Measurements from ENCODE around the gene PRTN3.

PRTN3 gene

DNA sequence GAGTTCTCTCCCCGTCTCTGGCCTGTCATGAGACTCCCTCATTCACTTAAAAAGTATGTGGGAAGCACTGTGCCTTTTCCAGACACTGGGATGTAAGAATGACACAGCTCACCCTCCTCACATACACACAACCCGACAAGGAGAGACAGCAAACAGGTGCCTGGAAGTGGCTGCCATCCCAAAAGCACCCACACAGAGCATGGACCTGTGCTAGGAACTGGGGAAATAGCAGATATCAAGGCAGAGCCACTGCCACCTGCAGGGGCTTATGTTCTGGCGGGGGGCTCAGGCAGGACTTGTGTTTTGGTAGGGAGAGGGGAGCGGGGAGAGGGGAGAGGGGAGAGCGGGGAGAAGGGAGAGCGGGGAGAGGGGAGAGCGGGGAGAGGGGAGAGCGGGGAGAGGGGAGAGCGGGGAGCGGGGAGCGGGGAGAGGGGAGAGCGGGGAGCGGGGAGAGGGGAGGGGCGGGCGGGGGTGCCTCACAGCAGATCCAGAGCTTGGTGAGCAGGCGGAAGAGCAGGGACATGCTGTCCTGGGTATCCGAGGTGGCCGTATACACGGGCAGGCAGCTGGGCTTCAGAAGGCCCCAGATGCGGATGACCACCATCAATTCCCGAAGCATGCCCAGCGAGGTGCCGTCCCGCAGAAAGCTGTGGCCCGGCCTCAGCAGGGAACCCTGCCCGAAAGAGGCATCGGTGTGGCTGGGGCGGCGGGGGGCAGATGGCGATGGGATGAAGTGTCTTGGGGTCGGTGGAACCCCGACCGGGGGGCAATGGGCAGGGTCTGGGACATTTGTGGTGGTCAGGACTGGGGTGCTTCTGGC is 30.9 kb downstream of the PRTN3 start:
- peaks cover 34% of the 10 kb centered on the region for H3K36me3 ChIP-seq (replicated peaks; ENCODE audit: low read depth, low read length)
- peaks cover 8% of the 10 kb centered on the region for H3K4me1 ChIP-seq (ENCODE audit: low read length)
- peak overlapping the region; percentile 29; the same call in 1 of the 2 replicates for H3K27ac ChIP-seq (ENCODE audit: low read length)
- H3K9me3 ChIP-seq (ENCODE audit: insufficient read depth, low read length), result no peaks in the 10 kb centered on the region
- no peak overlapping the region for H3K9ac ChIP-seq (ENCODE audit: low read length)
- TF ChIP-seq, protein P1, sequence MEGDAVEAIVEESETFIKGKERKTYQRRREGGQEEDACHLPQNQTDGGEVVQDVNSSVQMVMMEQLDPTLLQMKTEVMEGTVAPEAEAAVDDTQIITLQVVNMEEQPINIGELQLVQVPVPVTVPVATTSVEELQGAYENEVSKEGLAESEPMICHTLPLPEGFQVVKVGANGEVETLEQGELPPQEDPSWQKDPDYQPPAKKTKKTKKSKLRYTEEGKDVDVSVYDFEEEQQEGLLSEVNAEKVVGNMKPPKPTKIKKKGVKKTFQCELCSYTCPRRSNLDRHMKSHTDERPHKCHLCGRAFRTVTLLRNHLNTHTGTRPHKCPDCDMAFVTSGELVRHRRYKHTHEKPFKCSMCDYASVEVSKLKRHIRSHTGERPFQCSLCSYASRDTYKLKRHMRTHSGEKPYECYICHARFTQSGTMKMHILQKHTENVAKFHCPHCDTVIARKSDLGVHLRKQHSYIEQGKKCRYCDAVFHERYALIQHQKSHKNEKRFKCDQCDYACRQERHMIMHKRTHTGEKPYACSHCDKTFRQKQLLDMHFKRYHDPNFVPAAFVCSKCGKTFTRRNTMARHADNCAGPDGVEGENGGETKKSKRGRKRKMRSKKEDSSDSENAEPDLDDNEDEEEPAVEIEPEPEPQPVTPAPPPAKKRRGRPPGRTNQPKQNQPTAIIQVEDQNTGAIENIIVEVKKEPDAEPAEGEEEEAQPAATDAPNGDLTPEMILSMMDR (IDR thresholded peaks at IDR 0.05; ENCODE audit: low read depth, low read length), result no peak
- TF ChIP-seq EZH2phosphoT487 (IDR thresholded peaks at IDR 0.05; ENCODE audit: low read depth), result no peak
- no peaks in the 10 kb centered on the region for H3K79me2 ChIP-seq (ENCODE audit: low read length)
- H3K27me3 ChIP-seq (ENCODE audit: low read depth, low read length), result no peaks in the 10 kb centered on the region
- no peak overlapping the region for H3K4me3 ChIP-seq (ENCODE audit: low read length)
- H3K4me2 ChIP-seq (ENCODE audit: low read length), result peak overlapping the region; percentile 49; the same call in 1 of the 2 replicates
- peaks cover 6% of the 10 kb centered on the region; the same call in 1 of the 2 replicates for H4K20me1 ChIP-seq (ENCODE audit: insufficient read depth, low read length)
- H2AFZ ChIP-seq (ENCODE audit: low read depth, low read length), result no peak overlapping the region

DNA sequence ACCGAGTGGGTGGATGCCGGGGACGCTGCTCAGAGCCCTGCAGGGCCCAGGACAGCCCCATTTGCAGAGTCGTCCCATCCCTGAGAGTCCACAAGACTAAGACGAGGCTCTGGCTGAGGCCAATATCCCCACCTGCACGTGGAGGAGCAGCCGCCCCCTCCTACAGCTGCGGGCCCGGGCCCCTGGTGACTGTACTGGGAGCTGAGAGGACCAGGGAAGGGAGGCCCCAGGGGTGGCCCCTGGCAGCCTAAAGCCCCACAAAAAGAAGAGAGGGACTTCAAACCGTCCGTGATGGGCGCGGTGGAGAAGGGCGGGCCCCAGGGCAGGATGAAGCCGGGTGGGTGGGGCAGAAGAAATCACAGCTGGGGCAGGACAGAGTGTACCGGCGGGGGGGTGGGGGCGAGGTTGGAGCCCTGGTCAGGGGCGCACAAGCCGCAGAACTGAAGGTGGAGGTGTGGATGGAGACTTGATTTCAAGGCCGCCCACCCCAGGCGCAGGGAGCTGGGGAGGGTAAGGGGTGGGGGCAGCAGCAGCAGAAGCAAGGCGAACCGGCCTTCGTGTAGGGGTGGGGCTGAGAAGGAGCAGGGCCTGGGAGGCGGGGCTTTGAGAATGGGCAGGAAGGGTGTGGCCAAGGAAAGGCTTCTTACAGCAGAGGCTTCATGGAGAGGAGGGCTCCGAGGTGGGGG is 31.6 kb downstream of the PRTN3 start:
- Histone ChIP-seq H4K20me1 (ENCODE audit: insufficient read depth, low read length) (peaks cover 6% of the 10 kb centered on the region; the same call in 1 of the 2 replicates), H3K4me1 (ENCODE audit: low read length) (peaks cover 8% of the 10 kb centered on the region), H3K9me3 (ENCODE audit: insufficient read depth, low read length) (no peaks in the 10 kb centered on the region), H3K79me2 (ENCODE audit: low read length) (no peaks in the 10 kb centered on the region), H3K4me2 (ENCODE audit: low read length) (peak overlapping the region; percentile 49), H3K9ac (ENCODE audit: low read length) (no peak overlapping the region; the same call in 1 of the 2 replicates), H3K36me3 (replicated peaks; ENCODE audit: low read depth, low read length) (peaks cover 39% of the 10 kb centered on the region), H2AFZ (ENCODE audit: low read depth, low read length) (no peak overlapping the region), H3K4me3 (ENCODE audit: low read length) (peak overlapping the region; percentile 46), H3K27me3 (ENCODE audit: low read depth, low read length) (no peaks in the 10 kb centered on the region), H3K27ac (ENCODE audit: low read length) (peak overlapping the region; percentile 29)
- no peak for TF ChIP-seq EZH2phosphoT487 (IDR thresholded peaks at IDR 0.05; ENCODE audit: low read depth)
- TF ChIP-seq, protein P1 (IDR thresholded peaks at IDR 0.05; ENCODE audit: low read depth, low read length), result no peak

DNA sequence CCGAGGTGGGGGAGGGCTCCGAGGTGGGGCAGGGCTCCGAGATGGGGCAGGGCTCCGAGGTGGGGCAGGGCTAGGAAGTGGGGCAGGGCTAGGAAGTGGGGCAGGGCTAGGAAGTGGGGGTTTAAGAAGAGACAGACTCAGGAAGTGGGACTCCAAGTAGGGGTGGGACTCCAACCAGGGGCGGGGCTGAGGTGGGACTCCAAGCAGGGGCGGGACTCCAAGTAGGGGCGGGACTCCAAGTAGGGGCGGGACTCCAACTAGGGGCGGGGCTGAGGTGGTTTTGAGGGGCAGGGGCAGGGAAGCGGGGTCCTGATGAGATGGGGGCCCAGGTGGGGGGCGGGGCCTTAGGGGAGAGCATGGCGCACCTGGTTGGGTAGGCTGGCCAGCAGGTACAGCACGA is 32.3 kb downstream of the PRTN3 start:
- H3K27ac ChIP-seq (ENCODE audit: low read length), result no peak overlapping the region
- no peaks in the 10 kb centered on the region for H3K79me2 ChIP-seq (ENCODE audit: low read length)
- no peak overlapping the region for H2AFZ ChIP-seq (ENCODE audit: low read depth, low read length)
- H3K36me3 ChIP-seq (replicated peaks; ENCODE audit: low read depth, low read length), result peaks cover 34% of the 10 kb centered on the region
- H3K9ac ChIP-seq (ENCODE audit: low read length), result no peak overlapping the region
- H3K4me3 ChIP-seq (ENCODE audit: low read length), result no peak overlapping the region
- H3K4me1 ChIP-seq (ENCODE audit: low read length), result peaks cover 8% of the 10 kb centered on the region
- TF ChIP-seq, protein P1 (IDR thresholded peaks at IDR 0.05; ENCODE audit: low read depth, low read length), result no peak
- TF ChIP-seq EZH2phosphoT487 (IDR thresholded peaks at IDR 0.05; ENCODE audit: low read depth), result no peak
- no peak overlapping the region for H3K4me2 ChIP-seq (ENCODE audit: low read length)
- H3K9me3 ChIP-seq (ENCODE audit: insufficient read depth, low read length), result no peaks in the 10 kb centered on the region
- peaks cover 6% of the 10 kb centered on the region; the same call in 1 of the 2 replicates for H4K20me1 ChIP-seq (ENCODE audit: insufficient read depth, low read length)
- H3K27me3 ChIP-seq (ENCODE audit: low read depth, low read length), result no peaks in the 10 kb centered on the region

DNA sequence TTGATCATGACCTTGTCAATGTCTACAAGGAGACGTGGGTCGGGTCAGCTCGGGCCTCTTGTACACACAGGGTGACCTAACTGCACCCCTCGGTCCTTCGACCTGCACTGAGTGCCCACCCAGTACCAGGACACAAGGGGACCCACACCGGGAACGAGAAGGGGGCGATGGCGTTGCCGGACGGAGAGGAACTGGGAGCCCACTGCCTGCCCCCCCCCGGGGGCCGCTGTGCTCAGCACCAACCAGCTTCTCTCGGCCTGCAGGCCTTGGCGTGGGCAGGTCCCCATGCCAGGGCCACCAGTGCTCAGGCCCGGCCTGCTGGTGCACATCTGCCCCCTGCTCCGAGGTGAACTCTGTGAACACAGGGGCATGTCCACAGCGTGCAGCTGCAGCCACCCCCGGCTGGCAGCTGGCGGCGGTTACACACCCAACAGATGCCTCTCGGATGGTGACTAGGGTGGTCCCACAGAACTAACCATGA is 32.8 kb downstream of the PRTN3 start:
- TF ChIP-seq, protein P1 (IDR thresholded peaks at IDR 0.05; ENCODE audit: low read depth, low read length), result no peak
- no peak for TF ChIP-seq EZH2phosphoT487 (IDR thresholded peaks at IDR 0.05; ENCODE audit: low read depth)
- Histone ChIP-seq H3K36me3 (replicated peaks; ENCODE audit: low read depth, low read length) (peaks cover 31% of the 10 kb centered on the region), H3K27ac (ENCODE audit: low read length) (no peak overlapping the region), H3K27me3 (ENCODE audit: low read depth, low read length) (no peaks in the 10 kb centered on the region), H2AFZ (ENCODE audit: low read depth, low read length) (no peak overlapping the region), H4K20me1 (ENCODE audit: insufficient read depth, low read length) (peaks cover 6% of the 10 kb centered on the region; the same call in 1 of the 2 replicates), H3K9ac (ENCODE audit: low read length) (no peak overlapping the region), H3K4me3 (ENCODE audit: low read length) (no peak overlapping the region), H3K79me2 (ENCODE audit: low read length) (no peaks in the 10 kb centered on the region), H3K4me1 (ENCODE audit: low read length) (peaks cover 8% of the 10 kb centered on the region), H3K4me2 (ENCODE audit: low read length) (no peak overlapping the region), H3K9me3 (ENCODE audit: insufficient read depth, low read length) (no peaks in the 10 kb centered on the region)
